ENCODE data around the gene KANK2.

Gene KANK2

GRCh38 chr19:11197291-11198174 lies at the start of gene KANK2:
Gene KANK2 (minus strand): TSS chr19:11197545. CDS start chr19:11194511, 3,034 bp downstream.
- no peak for FAIRE-seq

DNA sequence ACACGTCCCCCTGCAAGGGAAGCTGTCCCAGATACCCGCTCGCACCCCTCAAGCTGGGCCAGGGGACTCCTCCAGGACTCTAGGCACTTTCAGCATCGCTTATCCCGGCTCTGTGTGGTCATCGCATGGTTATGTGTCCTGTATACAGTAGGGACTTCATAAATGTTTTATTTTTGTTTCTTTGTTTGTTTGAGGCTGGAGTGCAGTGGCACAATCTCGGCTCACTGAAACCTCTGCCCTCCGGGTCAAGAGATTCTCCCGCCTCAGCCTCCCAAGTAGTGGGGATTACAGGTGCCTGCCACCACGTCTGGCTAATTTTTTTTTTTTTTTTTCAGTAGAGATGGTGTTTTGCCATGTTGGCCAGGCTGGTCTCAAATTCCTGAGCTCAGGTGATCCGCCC lies 49.6 kb upstream of the KANK2 start:
- FAIRE-seq, result no peak

DNA sequence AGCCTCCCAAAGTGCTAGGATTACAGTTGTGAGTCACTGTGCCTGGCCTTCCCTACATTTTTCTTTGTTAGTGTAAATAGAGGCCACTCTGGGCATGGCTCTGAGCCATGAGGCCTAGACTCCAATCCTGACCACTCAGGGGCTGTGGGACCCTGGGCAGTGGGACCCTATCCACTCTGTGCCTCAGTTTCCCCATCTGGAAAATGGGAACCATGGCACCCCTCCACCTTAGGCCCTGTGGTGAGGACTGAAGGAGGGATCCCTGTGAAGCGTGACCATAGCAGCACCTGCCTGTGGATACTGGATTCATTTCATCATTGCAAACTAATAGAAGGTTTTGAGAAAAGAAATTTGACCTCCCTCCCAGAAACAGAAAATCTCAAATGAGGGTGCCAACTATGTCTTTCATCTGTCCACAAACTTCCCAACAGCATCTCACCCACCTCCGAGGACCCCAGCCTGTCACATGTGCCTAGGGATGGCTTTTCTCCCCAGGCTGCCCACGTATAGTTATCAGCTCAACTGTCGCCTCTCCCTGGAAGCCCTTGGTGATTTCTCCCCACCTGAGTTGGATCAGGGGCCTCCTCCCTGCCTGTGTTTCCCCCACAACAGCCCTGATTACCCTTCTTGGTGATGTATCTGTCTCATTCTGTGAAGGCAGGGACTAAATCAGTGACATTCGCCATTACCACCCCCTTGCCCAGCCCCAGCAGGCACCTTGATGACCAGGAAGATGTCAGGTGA lies 47.7 kb upstream of the KANK2 start:
- no peak for FAIRE-seq

- no peak for FAIRE-seq
Measured at GRCh38 chr19:11243798-11244169, 46.4 kb upstream of the KANK2 start.

GRCh38 chr19:11242864-11243797 lies 45.8 kb upstream of the KANK2 start:
- FAIRE-seq, result no peak

DNA sequence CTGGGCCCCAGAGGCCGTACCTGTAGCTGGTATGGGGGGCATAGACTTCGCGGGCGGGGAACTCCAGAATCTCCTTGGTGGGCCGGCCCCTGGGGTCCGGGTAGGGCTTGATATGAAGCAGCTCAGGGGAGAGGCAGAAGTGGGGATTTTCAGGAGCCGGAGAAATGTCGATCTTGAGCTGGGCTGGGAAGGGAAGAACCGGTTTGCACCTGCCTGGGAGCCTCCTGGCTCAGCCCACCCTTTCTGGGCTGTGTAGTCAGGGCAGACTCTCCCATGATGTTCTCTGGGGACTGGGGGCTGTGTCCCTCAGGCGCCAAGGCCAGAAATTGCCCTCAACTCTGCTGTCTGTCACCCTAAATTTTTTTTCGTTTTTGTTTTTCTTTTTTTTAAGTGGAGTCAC lies 44.7 kb upstream of the KANK2 start:
- FAIRE-seq, result no peak

DNA sequence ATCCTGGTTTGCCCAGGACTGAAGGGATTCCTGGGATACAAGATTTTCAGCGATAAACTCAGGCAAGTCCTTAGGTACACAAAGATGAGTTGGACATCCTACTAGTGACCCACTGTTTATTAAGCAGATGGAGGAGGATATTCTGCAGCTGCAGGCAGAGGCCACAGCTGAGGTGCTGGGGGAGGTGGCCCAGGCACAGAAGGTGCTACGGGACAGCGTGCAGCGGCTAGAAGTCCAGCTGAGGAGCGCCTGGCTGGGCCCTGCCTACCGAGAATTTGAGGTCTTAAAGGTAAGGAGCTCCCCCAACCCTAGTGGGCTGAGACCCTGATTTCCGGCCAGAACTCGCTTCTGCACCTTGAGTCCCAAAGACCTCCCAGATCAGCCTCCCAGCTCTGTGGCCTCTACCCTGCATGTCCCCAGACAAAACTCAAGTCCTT lies 42.7 kb upstream of the KANK2 start:
- no peak for FAIRE-seq

DNA sequence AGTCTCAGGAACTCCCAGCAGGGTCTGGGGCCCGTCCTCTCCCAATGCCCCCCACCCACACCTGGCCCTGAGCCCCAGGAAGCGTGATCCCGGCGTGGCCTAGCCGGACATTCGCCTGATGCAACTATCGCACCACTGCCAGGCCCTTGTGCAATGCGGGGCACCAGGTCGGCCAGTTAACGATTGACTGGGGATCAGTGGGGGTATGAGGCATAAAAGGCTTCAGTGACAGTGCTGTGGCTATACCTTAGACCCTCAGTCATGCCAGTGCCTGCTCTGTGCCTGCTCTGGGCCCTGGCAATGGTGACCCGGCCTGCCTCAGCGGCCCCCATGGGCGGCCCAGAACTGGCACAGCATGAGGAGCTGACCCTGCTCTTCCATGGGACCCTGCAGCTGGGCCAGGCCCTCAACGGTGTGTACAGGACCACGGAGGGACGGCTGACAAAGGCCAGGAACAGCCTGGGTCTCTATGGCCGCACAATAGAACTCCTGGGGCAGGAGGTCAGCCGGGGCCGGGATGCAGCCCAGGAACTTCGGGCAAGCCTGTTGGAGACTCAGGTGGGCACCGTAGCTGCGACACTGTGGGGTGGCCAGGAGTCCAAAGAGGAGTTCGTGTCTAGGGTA lies 42.1 kb upstream of the KANK2 start, which contains the start of gene ANGPTL8:
Gene ANGPTL8 (plus strand): TSS at position 243 of the 624 bp plus-strand sequence. CDS start 19 bp downstream, at position 262.
- no peak for FAIRE-seq

GRCh38 chr19:11238781-11239376 lies 41.5 kb upstream of the KANK2 start:
- FAIRE-seq, result no peak

DNA sequence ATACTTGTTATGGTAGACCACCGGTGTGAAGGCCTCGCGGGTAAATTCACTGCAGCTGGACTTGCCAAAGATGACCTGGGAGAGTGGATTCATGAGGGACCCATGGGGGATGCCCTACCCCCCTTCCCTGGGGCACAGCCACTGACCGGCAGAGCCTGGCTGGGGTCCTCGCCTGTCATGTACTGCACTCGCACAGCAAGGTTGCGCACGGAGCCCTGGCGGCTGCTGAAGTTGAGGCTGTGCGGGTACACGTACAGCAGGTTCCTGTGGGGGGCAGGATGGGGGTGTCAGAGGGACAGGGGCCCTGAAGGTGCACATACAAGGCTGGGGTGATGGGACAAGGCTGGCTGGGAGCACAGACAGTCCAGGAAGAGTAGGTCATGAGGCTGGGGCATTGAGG lies 40.7 kb upstream of the KANK2 start:
- FAIRE-seq, result no peak

GRCh38 chr19:11237321-11237720 lies 40.0 kb upstream of the KANK2 start:
- no peak for FAIRE-seq

- no peak for FAIRE-seq
Measured at GRCh38 chr19:11236324-11237301, 39.3 kb upstream of the KANK2 start.

- FAIRE-seq, result no peak
Measured at GRCh38 chr19:11234486-11235075, 37.2 kb upstream of the KANK2 start.

DNA sequence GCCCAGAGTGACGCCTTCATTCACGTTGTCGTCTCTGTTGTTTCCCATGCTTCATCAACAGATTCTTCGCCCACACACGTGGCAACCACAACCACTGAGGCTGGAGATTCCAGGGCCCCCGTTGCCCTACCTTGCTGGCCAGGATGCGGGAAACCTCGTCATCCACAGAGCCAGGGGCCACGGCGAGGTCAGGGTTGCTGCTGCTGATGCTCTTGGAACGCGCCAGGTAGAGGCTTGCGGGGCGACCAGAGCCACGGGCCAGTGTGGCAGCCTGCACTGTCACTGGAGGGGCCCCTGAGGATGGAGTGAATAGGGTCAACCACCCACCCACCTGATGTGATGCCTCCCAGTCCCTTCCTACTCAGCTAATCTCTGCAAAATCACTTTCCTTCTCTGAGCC lies 35.7 kb upstream of the KANK2 start:
- FAIRE-seq, result no peak

DNA sequence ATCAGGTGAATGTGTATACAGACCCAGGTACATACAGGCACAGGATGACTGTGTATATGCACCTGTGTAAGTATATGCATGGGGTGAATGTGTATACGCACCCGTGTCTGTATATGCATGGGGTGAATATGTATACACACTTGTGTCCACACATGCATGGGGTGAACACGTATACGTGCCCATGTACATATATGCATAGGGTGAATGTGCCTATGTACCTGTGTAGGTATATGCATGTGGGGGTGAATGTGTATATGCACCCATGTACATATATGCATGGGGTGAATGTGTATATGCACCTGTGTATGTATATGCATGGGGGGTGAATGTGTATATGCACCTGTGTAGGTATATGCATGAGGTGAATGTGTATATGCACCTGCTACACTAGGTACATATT lies 35.2 kb upstream of the KANK2 start:
- no peak for FAIRE-seq

GRCh38 chr19:11230621-11231386 lies 33.5 kb upstream of the KANK2 start:
- FAIRE-seq, result no peak

GRCh38 chr19:11227195-11227886 lies 30.0 kb upstream of the KANK2 start:
- FAIRE-seq, result no peak

GRCh38 chr19:11226716-11227166 lies 29.4 kb upstream of the KANK2 start:
- FAIRE-seq, result no peak

DNA sequence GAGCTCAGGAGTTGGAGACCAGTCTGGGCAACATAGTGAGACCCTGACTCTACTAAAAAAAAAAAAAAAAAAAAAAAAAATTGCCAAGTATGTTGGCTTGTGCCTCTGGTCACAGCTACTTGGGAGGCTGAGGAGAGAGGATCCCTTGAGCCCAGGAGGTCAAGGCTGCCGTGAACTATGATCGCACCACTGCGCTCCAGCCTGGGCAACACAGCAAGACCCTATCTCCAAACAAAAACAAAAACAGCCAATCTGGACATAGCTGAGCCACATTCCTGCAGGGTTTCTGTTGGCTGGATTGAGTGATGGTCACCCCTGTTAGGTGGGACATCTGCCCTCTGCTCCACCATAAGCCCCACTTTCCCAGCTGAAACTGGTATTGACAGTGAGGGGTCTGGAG lies 28.5 kb upstream of the KANK2 start:
- FAIRE-seq, result no peak
